Measurements from ENCODE around the gene PPP1R13B.

GRCh38 chr14:103695296-103696069 is 151.9 kb downstream of the PPP1R13B start:
- TF ChIP-seq CTCF (IDR thresholded peaks at IDR 0.05) (no peak), POLR2A (IDR thresholded peaks at IDR 0.05) (no peak), POLR2AphosphoS5 (IDR thresholded peaks at IDR 0.05) (no peak)

Data from breast epithelium (tissue), 3 donors.